GM18909 (cell line): ENCODE results near the gene ZNF69.
"Not testable (repeated sequence)": the region's sequence is repeated elsewhere in the genome, so short reads cannot be mapped to it uniquely, and the experiment has no call there.

ENCODE experiments used
- ATAC-seq: cut with Tn5 transposase; IDR thresholded peaks from one replicate; pipeline ENCODE4 v1.9.1; 2021; ENCODE audit warnings: mild to moderate bottlenecking; ENCODE audit not compliant: unreplicated experiment, poor library complexity

Gene ZNF69

DNA sequence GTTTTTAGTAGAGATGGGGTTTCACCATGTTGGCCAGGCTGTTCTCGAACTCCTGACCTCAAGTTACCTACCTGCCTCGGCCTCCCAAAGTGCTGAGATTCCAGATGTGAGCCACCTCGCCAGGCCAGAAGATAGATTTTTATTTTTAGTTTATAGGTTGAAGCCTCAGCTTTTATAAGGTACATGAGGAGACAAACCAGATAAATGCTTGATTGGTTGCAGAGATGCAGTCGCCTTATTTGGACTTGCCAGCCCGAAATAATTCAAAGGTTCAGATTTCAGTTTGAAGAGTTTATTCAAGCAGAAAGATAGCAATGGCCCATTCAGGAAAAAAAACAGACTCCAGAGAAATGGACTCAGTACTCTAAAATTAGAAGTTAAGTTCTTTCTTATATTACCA is 3.1 kb downstream of the ZNF69 start:
- no peak for ATAC-seq

DNA sequence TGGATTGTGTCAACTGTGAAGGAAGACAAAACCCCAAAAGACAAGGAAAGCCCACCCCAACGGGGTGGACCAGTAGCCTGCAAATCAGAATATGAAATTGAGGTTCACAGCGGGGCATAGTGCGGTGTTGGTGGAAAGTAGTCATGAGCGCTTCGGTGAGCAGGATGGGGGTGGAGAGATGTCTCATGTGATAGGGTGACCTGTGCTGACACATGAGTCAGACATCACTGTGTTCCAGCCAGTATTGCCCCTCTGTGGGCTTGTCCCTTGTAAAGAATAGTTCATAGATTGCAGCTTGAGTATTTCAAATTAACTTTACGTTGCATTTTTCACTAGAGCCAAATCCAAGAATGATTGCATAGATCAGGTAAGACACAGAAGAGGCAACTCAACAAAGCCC is 7.3 kb downstream of the ZNF69 start:
- ATAC-seq, result no peak

DNA sequence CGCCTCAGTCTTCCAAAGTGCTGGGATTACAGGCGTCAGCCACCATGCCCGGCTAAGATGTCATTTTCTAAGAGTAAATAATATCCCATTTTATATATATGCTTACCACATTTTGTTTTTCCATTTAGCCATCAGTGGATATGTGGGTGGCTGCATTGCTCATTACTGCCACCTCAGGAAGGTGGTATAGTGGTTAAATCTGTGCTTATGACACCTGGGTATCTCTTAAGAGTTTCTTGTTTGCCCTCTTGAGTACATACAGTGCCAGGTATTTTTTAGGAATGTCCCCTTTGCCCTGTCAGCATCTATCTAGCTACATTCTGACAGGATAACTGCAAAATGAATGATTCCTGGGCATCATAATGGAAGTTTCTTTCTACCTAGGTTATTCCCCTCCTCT is 14.6 kb downstream of the ZNF69 start:
- no peak for ATAC-seq

DNA sequence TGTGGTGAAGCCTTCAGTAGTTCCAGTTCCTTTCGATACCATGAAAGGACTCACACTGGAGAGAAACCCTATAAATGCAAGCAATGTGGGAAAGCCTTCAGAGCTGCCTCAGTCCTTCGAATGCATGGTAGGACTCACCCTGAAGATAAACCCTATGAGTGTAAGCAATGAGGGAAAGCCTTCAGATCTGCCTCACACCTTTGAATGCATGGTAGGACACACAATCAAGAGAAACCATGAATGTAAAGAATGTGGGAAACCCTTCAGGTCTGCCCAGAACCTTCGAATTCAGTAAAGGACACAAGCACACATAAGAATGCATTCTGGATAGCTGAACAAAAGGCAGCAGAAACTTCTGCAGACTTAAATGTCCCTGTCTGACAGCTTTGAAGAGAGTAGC is 18.3 kb downstream of the ZNF69 start:
- ATAC-seq, result no peak

DNA sequence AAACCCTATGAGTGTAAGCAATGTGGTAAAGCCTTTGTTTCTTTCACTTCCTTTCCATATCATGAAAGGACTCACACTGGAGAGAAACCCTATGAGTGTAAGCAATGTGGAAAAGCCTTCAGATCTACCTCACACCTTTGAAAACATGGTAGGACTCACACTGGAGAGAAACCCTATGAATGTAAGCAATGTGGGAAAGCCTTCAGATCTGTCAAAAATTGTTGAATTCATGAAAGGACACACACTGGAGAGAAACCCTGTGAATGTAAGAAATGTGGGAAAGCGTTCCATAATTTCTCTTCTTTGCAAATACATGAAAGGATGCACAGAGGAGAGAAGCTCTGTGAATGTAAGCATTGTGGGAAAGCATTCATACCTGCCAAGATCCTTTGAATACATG is 24.4 kb downstream of the ZNF69 start:
- ATAC-seq, result not testable (repeated sequence)

DNA sequence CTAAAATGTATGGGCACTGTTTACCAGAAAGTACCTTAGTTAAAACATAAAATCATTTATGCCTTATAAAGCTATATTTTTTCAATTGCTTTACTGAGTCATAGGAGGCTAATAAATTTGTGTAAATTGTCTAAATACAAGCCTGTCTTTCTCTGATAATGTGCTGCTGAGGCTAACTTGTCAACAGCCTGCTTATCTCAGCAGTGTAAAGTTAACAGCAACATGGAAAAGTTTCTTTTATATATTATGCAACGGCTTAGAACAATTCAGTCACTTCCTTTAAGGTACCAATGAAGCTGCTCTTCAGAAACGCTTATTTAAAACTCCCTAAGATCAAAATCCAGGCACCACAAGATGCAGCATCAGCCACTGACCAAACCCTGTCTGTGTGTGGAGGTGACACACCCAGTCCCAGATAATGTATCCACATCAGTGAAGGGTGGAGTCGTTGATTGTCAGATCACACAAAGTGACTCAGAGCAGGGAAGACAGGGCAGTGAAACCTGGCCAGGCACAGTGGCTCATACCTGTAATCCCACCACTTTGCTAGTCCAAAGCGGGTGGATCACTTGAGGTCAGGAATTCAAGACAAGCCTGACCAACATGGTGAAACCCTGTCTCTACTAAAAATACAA is 27.0 kb downstream of the ZNF69 start:
- ATAC-seq, result not testable (repeated sequence)

DNA sequence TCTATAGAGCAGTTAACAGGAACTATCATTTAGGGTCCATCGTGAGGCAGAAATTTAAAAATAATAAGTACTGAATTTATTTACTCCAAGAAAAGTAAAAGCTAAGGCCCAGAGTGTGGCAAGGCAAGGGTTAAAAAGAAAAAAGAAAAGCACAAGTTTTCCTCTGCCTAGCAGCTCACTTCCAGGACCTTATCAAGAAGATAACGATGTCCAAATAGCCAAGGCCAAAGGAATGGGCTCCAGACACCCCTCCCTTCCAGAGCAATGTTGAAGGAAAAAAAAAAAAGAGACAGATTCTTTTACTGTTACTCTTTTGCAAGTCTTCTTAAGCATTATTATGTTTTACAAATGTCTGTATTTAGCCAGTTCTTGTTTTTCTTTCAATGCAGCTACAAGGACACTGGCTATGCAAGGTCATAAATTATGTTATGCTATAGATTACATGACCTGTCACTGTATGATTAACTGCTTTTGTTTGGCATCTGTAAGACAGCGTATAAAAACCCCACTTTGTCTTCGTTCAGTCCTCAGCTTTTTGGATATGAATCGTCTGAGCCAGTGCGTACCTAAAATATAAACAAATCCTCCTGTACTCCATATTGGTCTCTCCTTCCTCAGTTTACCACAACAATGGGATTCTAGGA is 34.4 kb downstream of the ZNF69 start:
- no peak for ATAC-seq

- peak; percentile 87 for ATAC-seq
Measured at GRCh38 chr19:11924886-11925650, 37.5 kb downstream of the ZNF69 start, which contains the start of gene ZNF700. TSS of gene ZNF700 (plus strand) at chr19:11925107. CDS start at chr19:11925211, 104 bp downstream.

DNA sequence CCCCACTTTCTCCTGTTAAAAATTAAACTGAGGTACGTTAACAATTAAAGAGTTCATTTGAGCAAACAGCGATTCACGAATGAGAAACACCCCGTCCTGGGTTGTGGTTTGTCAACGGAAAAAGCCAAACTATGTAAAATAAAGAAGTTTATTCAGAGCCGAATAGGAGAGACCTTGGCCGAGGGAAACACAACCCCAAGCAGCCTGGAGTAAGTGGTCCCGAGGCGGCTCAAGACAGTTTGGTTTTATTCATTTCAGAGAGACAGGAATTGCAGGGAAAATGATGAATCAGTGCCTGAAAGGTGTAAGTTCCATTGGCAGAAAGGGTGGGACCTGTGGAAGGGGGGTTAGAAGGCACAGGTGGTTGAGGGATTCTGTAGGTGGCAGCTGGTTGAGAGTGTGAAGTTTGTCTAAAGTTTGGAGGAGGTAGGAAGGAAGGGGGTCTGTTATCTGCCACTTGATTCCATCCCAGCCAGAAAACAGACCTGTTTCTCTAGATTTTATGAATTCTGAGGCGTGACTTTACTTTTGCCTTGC is 38.1 kb downstream of the ZNF69 start:
- not testable (repeated sequence) for ATAC-seq

DNA sequence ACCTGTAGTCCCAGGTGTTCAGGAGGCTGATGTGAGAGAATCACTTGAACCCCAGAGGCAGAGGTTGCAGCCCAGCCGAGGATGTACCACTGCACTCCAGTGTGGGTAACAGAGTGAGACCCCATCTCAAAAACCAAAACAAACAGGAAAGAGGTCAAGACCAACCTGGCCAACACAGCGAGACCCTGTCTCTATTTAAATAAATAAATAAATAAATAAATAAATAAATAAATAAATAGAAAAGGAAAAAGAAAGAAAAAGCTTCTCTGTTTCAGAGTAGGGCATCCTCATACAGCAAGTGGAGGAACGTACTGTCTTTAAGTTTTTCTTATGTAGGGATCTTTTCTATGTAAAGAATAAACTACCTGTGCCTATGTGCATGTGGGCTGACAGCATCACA is 39.6 kb downstream of the ZNF69 start:
- no peak for ATAC-seq

- ATAC-seq, result no peak
Measured at GRCh38 chr19:11931051-11931450, 43.5 kb downstream of the ZNF69 start.

DNA sequence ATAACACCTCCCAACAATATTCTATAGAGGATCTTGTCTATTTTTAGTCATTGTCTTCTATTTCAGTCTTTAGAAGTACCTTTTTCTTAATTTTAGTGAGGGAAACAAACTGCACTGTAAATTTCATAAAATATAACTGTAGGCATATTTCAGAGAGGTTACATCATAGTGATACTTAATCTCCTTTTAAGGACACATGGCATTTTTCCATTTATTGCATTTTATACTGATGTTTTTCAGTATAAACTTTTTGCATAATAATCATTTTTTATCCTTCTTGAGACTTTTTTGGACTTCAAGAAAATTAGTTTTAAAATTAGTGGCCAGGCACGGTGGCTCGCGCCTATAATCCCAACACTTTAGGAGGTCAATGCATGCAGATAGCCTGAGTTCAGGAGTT is 43.9 kb downstream of the ZNF69 start:
- no peak for ATAC-seq

- not testable (repeated sequence) for ATAC-seq
Measured at GRCh38 chr19:11935829-11936228, 48.2 kb downstream of the ZNF69 start.

DNA sequence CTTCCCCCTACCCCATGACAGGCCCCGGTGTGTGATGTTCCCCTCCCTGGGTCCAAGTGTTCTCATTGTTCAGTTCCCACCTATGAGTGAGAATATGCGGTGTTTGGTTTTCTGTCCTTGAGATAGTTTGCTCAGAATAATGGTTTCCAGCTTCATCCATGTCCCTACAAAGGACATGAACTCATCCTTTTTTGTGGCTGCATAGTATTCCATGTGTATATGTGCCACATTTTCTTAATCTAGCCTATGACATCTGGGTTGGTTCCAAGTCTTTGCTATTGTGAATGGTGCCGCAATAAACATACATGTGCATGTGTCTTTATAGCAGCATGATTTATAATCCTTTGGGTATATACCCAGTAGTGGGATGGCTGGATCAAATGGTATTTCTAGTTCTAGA is 50.8 kb downstream of the ZNF69 start:
- ATAC-seq, result not testable (repeated sequence)

- not testable (repeated sequence) for ATAC-seq
Measured at GRCh38 chr19:11941361-11941887, 53.8 kb downstream of the ZNF69 start.

DNA sequence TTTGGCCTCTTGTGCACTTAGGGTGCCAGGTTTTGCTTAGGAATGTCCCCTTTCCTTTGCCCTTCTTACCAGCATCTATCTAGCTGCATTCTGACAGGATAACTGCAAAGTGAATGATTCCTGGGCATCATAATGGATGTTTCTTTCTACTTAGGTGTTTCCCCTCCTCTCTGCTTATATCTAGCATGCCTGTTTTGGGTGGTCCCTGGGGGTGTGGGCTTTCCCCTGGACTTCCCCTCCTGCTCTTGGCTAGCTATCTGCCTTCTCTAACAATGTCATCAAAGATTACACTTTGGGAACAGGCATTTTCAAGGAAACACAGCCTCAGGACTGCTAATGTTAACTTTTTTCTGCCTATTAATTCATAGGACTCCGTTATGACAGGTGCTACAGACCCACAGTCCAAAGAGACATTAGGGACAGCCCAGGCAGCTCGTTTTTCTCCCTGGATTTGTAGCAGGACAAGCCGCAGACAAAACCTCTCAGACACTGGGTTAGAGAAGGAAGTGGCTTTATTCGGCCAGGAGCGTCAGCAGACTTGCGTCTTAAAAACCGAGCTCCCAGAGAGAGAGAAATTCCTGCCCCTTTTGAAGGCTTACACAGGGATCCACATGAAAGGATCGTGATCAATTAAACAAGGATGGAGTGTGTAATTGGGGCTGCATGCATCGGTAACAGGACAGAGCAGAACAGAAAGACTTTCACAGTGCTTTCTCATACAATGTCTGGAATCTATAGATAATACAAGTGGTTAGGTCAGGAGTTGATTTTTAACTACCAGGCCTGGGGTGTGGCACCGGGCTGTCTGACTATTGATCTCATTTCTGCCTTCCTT is 54.6 kb downstream of the ZNF69 start:
- ATAC-seq, result no peak

GRCh38 chr19:11942843-11943108 is 55.2 kb downstream of the ZNF69 start:
- no peak for ATAC-seq

GRCh38 chr19:11944656-11945055 is 57.1 kb downstream of the ZNF69 start:
- no peak for ATAC-seq

GRCh38 chr19:11948646-11949045 is 61.1 kb downstream of the ZNF69 start:
- ATAC-seq, result no peak

DNA sequence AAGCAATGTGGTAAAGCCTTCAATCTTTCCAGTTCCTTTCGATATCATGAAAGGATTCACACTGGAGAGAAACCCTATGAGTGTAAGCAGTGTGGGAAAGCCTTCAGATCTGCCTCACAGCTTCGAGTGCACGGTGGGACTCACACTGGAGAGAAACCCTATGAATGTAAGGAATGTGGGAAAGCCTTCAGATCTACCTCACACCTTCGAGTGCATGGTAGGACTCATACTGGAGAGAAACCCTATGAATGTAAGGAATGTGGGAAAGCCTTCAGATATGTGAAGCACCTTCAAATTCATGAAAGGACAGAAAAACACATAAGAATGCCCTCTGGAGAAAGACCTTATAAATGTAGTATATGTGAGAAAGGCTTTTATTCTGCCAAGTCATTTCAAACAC is 61.6 kb downstream of the ZNF69 start:
- ATAC-seq, result no peak
